SK-N-SH (cell line): ENCODE measurements around the gene SOBP. TPM values are rescaled to one million over a fixed set of nuclear protein-coding genes. Genes with fewer than 3 reads are reported as not detected.
"Not testable (repeated sequence)": the region's sequence is repeated elsewhere in the genome, so short reads cannot be mapped to it uniquely, and the experiment has no call there.

Source experiments
- CTCF ChIA-PET: fragments of 300-600, 350-600 bp; formaldehyde crosslinking; extraction: SDS; loops from one replicate; lab custom pipeline; 2021; lab: Yijun Ruan, JAX
- POLR2A ChIA-PET: fragments of 350-600 bp; sonication (Branson Sonifier 250); formaldehyde crosslinking; extraction: SDS; loops from one replicate; lab custom pipeline; 2020; ENCODE audit warnings: antibody characterized with exemption, inconsistent platforms; lab: Yijun Ruan, JAX
- DNase-seq: peaks from one replicate; pipeline ENCODE4 v3.0.0; 2012
- H2AFZ ChIP-seq: fragments of 200-600 bp; sonication (generic); 2 replicates; pipeline ENCODE4 v1.8.1; 2016; ENCODE audit warnings: antibody characterized with exemption, mild to moderate bottlenecking, low read depth
- H3F3A ChIP-seq: fragments of 200-600 bp; sonication (generic); replicated peaks from 2 replicates; pipeline ENCODE3; 2016; ENCODE audit warnings: antibody characterized with exemption, mild to moderate bottlenecking; ENCODE audit not compliant: insufficient read depth
- H3K27ac ChIP-seq, 2 experiments: fragments of 200-500 bp in 1 of 2; fragments of 200-600 bp in 1 of 2; sonication (Bioruptor generic) in 1 of 2; sonication (generic), shearing (Covaris generic) in 1 of 2; 2 replicates each; pipeline versions ENCODE4 v1.5.1 to v1.6.1; 2014 to 2016; ENCODE audit warnings: low read depth in 2 of 2, inconsistent platforms in 1 of 2, low read length in 1 of 2, mild to moderate bottlenecking in 1 of 2, mixed read lengths in 1 of 2
- H3K27me3 ChIP-seq: fragments of 200-600 bp; sonication (generic), shearing (Covaris generic); 2 replicates; pipeline ENCODE4 v1.6.1; 2016; ENCODE audit warnings: mixed run types; ENCODE audit not compliant: insufficient read depth
- H3K36me3 ChIP-seq, 2 experiments: fragments of 200-500 bp in 1 of 2; fragments of 200-600 bp in 1 of 2; sonication (Bioruptor generic) in 1 of 2; sonication (generic) in 1 of 2; replicated peaks in 1 of 2; 2 replicates each; pipeline versions ENCODE3 to v1.5.1; 2014 to 2016; ENCODE audit warnings: low read length in 1 of 2, mild to moderate bottlenecking in 1 of 2; ENCODE audit not compliant: insufficient read depth in 2 of 2, control insufficient read depth in 1 of 2
- H3K4me1 ChIP-seq, 2 experiments: fragments of 200-500 bp in 1 of 2; fragments of 200-600 bp in 1 of 2; sonication (Bioruptor generic) in 1 of 2; sonication (generic), shearing (Covaris generic) in 1 of 2; 2 replicates each; pipeline versions ENCODE4 v1.5.1 to v1.6.1; 2014 to 2016; ENCODE audit warnings: low read depth in 1 of 2, low read length in 1 of 2, mixed run types in 1 of 2; ENCODE audit not compliant: insufficient read depth in 2 of 2, control insufficient read depth in 1 of 2
- H3K4me2 ChIP-seq: fragments of 200-600 bp; sonication (generic), shearing (Covaris generic); 2 replicates; pipeline ENCODE4 v1.6.1; 2017; ENCODE audit warnings: mixed run types
- H3K4me3 ChIP-seq, 2 experiments: fragments of 200-500 bp in 1 of 2; fragments of 200-600 bp in 1 of 2; sonication (Bioruptor generic) in 1 of 2; sonication (generic), shearing (Covaris generic) in 1 of 2; 2 replicates each; pipeline versions ENCODE4 v1.5.1 to v1.8.1; 2014 to 2016; ENCODE audit warnings: low read depth in 2 of 2, inconsistent platforms in 1 of 2, low read length in 1 of 2, mild to moderate bottlenecking in 1 of 2, mixed read lengths in 1 of 2, moderate library complexity in 1 of 2
- H3K79me2 ChIP-seq: fragments of 200-600 bp; sonication (generic); 2 replicates; pipeline ENCODE4 v1.8.1; 2017; ENCODE audit warnings: mild to moderate bottlenecking; ENCODE audit not compliant: insufficient read depth
- H3K9ac ChIP-seq: fragments of 200-600 bp; sonication (generic); 2 replicates; pipeline ENCODE4 v1.6.1; 2017; ENCODE audit warnings: mixed run types
- H3K9me2 ChIP-seq: fragments of 200-600 bp; sonication (generic); 2 replicates; pipeline ENCODE4 v1.6.1; 2017; ENCODE audit warnings: mixed run types
- H3K9me3 ChIP-seq: fragments of 200-600 bp; sonication (generic); 2 replicates; pipeline ENCODE4 v1.6.1; 2017; ENCODE audit warnings: mixed run types, mild to moderate bottlenecking, moderate library complexity
- H4K20me1 ChIP-seq: fragments of 200-600 bp; sonication (generic); 2 replicates; pipeline ENCODE4 v1.6.1; 2017; ENCODE audit warnings: mild to moderate bottlenecking, mixed run types; ENCODE audit not compliant: insufficient read depth
- CHD2 ChIP-seq: fragments of 150-350 bp; IDR thresholded peaks from 2 replicates; pipeline ENCODE4 v1.6.1; 2018; ENCODE audit warnings: low read length; ENCODE audit not compliant: partially characterized antibody
- CTCF ChIP-seq: fragments of 200-600 bp; sonication (generic); IDR thresholded peaks from 2 replicates; pipeline ENCODE4 v1.6.1; 2017; ENCODE audit warnings: antibody characterized with exemption, mild to moderate bottlenecking, moderate library complexity
- MXI1 ChIP-seq: IDR thresholded peaks from 2 replicates; pipeline ENCODE4 v1.6.1; 2012; ENCODE audit warnings: mild to moderate bottlenecking, low read depth, low read length, improper control_type of control experiment
- NFIC ChIP-seq: IDR thresholded peaks from 2 replicates; pipeline ENCODE4 v1.4.0; 2012; ENCODE audit warnings: borderline replicate concordance
- NRF1 ChIP-seq: IDR thresholded peaks from 2 replicates; pipeline ENCODE4 v1.6.1; 2012; ENCODE audit warnings: low read depth, mild to moderate bottlenecking, low read length
- PBX3 ChIP-seq: IDR thresholded peaks from 2 replicates; pipeline ENCODE4; 2012
- SIN3A ChIP-seq: IDR thresholded peaks from 2 replicates; pipeline ENCODE4 v1.6.1; 2012; ENCODE audit warnings: low read depth, mild to moderate bottlenecking, low read length, moderate library complexity, borderline replicate concordance
- TEAD4 ChIP-seq: IDR thresholded peaks from 2 replicates; pipeline ENCODE4 v1.4.0; 2012; ENCODE audit warnings: mild to moderate bottlenecking, borderline replicate concordance; ENCODE audit not compliant: insufficient read depth
- ZBTB33 ChIP-seq: IDR thresholded peaks from 2 replicates; pipeline ENCODE4 v1.4.0; 2012; ENCODE audit warnings: low read depth, borderline replicate concordance
- whole genome bisulfite sequencing: methylation state at CpG from one replicate; pipeline ENCODE4 v1.1.6; 2017; ENCODE audit warnings: low lambda C conversion rate; 5-methylcytosine and 5-hydroxymethylcytosine counted together
- polyA plus RNA-seq, 3 experiments: library from polyadenylated mRNA; depleted of rRNA; stranded (reverse); fragments of >200 nt; gene quantifications; 2 replicates each; pipeline ENCODE4 v1.2.3, GENCODE V29; 2012

SOBP gene
- polyA plus RNA-seq, 1 of the 3 experiments (the other 2 are of a cell fraction): 0.61 TPM

- POLR2A ChIA-PET, H3K27ac ChIP-seq, H3K36me3 ChIP-seq, DNase-seq, H3F3A ChIP-seq, H3K4me2 ChIP-seq, H3K27me3 ChIP-seq, H3K4me3 ChIP-seq, H3K79me2 ChIP-seq, H3K9me3 ChIP-seq, H2AFZ ChIP-seq, H4K20me1 ChIP-seq, H3K4me1 ChIP-seq, H3K9ac ChIP-seq, CTCF ChIA-PET, H3K9me2 ChIP-seq: not testable (repeated sequence)
- WGBS: 0% methylated on average over 1 of the region's 2 CpGs
Observed at GRCh38 chr6:107520706-107521105, 30.8 kb downstream of the SOBP start.

- Histone ChIP-seq H3K4me3 (no peak overlapping the region), H3K9me3 (no peaks in the 10 kb centered on the region), H3K4me1 (no peaks in the 10 kb centered on the region; a peak in 1 of 4 replicates), H3K9me2 (no peaks in the 10 kb centered on the region), H3K36me3 (no peaks in the 10 kb centered on the region), H4K20me1 (no peaks in the 10 kb centered on the region), H2AFZ (no peak overlapping the region), H3K27me3 (no peaks in the 10 kb centered on the region), H3K79me2 (no peaks in the 10 kb centered on the region), H3K4me2 (no peak overlapping the region), H3K27ac (no peak overlapping the region), H3F3A (no peaks in the 10 kb centered on the region), H3K9ac (no peak overlapping the region)
- 64% methylated on average over 5 of the region's 5 CpGs for WGBS
- CTCF ChIA-PET: interaction anchor here (0.9 to 1.3 kb wide), 4 partner anchors 12 to 151 kb away, joined by 3 to 5 read pairs (median 3); partner anchors contain the start of gene PDSS2
- DNase-seq: no peak
- POLR2A ChIA-PET: no interaction called here
- TF ChIP-seq SIN3A: no peak
- no peak for TF ChIP-seq CHD2
- no peak for TF ChIP-seq NFIC
- TF ChIP-seq TEAD4: no peak
- no peak for TF ChIP-seq NRF1
- no peak for TF ChIP-seq CTCF
Observed at GRCh38 chr6:107523054-107523791, 33.3 kb downstream of the SOBP start.

- Histone ChIP-seq H3K9me3 (no peaks in the 10 kb centered on the region), H3K4me3 (no peak overlapping the region), H2AFZ (no peak overlapping the region), H3F3A (no peaks in the 10 kb centered on the region), H3K27ac (no peak overlapping the region), H3K79me2 (no peaks in the 10 kb centered on the region), H3K36me3 (no peaks in the 10 kb centered on the region), H3K9ac (no peak overlapping the region), H3K4me1 (no peaks in the 10 kb centered on the region; a peak in 1 of 4 replicates), H3K9me2 (no peaks in the 10 kb centered on the region), H3K27me3 (no peaks in the 10 kb centered on the region), H4K20me1 (no peaks in the 10 kb centered on the region), H3K4me2 (no peak overlapping the region)
- WGBS: 66% methylated on average over 2 of the region's 2 CpGs
- DNase-seq: no peak
- TF ChIP-seq ZBTB33 (no peak), PBX3 (no peak), MXI1 (no peak)
- TF ChIP-seq, all 33 proteins: peak for 0
- ChIA-PET POLR2A (no interaction called here), CTCF (interaction anchor here (1.0 to 1.1 kb wide), 2 partner anchors 13 to 30 kb away, joined by 3 read pairs; no protein-coding TSS in a partner anchor)
Observed at GRCh38 chr6:107523794-107524193, 33.9 kb downstream of the SOBP start.
